NCI-H460 (cell line): ENCODE results near the gene LDLRAP1. TPM values are rescaled to one million over a fixed set of nuclear protein-coding genes. Genes with fewer than 3 reads are reported as not detected.
"Not testable (repeated sequence)": the region's sequence is repeated elsewhere in the genome, so short reads cannot be mapped to it uniquely, and the experiment has no call there.

Experiments used
- DNase-seq: peaks from one replicate; pipeline ENCODE4 v3.0.0-alpha.2; 2016; ENCODE audit warnings: low read depth; ENCODE audit errors: extremely low read depth
- total RNA-seq: library from RNA; depleted of rRNA; stranded (reverse); fragments of >200 nt; shearing (Covaris generic); gene quantifications from 2 replicates; pipeline ENCODE4 v1.2.3, GENCODE V29; 2014

LDLRAP1 gene
- total RNA-seq, 1 experiment from 2014 or later: 8.4 TPM

- peak; percentile 33 for DNase-seq
These were observed 29.5 kb downstream of the LDLRAP1 start for GRCh38 chr1:25572708-25573590.

- no peak for DNase-seq
These were observed 30.2 kb downstream of the LDLRAP1 start for GRCh38 chr1:25573591-25573930.

GRCh38 chr1:25573961-25574360 lies 30.6 kb downstream of the LDLRAP1 start:
- DNase-seq: no peak

GRCh38 chr1:25575191-25575590 lies 31.8 kb downstream of the LDLRAP1 start:
- DNase-seq: no peak

- no peak for DNase-seq
These were observed 33.2 kb downstream of the LDLRAP1 start for GRCh38 chr1:25576459-25577133.

GRCh38 chr1:25577134-25577920 lies 33.9 kb downstream of the LDLRAP1 start:
- DNase-seq: no peak

GRCh38 chr1:25579292-25580252 lies 36.2 kb downstream of the LDLRAP1 start:
- DNase-seq: no peak

- no peak for DNase-seq
These were observed 37.5 kb downstream of the LDLRAP1 start for GRCh38 chr1:25580927-25581326.

GRCh38 chr1:25581764-25582163 lies 38.4 kb downstream of the LDLRAP1 start:
- no peak for DNase-seq

GRCh38 chr1:25583519-25584370 lies 40.3 kb downstream of the LDLRAP1 start:
- DNase-seq: no peak

- no peak for DNase-seq
These were observed 42.8 kb downstream of the LDLRAP1 start for GRCh38 chr1:25586181-25586588.

GRCh38 chr1:25587290-25587689 lies 43.9 kb downstream of the LDLRAP1 start:
- DNase-seq: no peak

- not testable (repeated sequence) for DNase-seq
These were observed 44.8 kb downstream of the LDLRAP1 start for GRCh38 chr1:25588224-25588623.

GRCh38 chr1:25588786-25589185 lies 45.4 kb downstream of the LDLRAP1 start:
- not testable (repeated sequence) for DNase-seq

- no peak for DNase-seq
These were observed 46.9 kb downstream of the LDLRAP1 start for GRCh38 chr1:25590096-25590824.

- no peak for DNase-seq
These were observed 50.5 kb downstream of the LDLRAP1 start for GRCh38 chr1:25593861-25594260.

GRCh38 chr1:25594971-25595370 lies 51.6 kb downstream of the LDLRAP1 start:
- DNase-seq: no peak

- DNase-seq: not testable (repeated sequence)
These were observed 53.2 kb downstream of the LDLRAP1 start for GRCh38 chr1:25596641-25597040.
